ENCODE results near the gene CAPZA1. TPM values are rescaled to one million over a fixed set of nuclear protein-coding genes. Genes with fewer than 3 reads are reported as not detected.
A peak's percentile ranks its signal among the peaks of the same experiment; 100 is the strongest.

The CAPZA1 gene
- total RNA-seq, 1 donor from 2014 or later = 121 TPM

DNA sequence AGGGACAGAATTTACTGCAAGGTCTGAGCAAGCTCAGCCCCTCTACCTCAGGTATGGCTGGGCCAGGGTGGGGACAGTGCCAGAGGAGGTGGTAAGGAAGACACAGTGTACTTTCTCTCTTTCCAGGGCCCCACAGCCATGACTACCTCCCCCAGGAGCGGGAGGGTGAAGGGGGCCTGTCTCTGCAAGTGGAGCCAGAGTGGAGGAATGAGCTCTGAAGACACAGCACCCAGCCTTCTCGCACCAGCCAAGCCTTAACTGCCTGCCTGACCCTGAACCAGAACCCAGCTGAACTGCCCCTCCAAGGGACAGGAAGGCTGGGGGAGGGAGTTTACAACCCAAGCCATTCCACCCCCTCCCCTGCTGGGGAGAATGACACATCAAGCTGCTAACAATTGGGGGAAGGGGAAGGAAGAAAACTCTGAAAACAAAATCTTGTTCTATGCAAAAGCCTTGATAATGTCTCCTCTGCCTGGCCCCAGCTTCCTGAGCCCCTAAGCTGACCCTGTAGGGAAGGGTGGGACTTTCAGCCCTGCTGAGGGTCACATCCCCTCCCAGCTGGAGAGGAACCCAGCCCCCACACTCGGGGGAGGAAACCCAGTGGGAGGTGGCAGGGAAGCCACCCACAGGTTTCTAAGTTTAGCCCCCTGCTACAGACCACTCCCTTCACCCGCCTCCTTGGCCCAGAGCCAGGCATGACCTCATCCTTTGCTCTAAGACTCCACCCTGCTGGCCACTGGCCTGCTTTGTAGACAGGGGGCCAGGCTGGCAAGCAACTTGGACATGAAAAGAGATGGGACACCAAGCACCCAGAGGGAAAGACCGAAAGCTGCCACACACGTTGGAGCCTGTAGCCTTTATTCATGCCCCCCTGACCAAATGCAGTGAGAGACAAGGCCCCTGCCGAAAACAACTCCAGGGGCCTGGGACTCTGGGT lies 80.9 kb downstream of the CAPZA1 start:
- TF ChIP-seq, protein P1, sequence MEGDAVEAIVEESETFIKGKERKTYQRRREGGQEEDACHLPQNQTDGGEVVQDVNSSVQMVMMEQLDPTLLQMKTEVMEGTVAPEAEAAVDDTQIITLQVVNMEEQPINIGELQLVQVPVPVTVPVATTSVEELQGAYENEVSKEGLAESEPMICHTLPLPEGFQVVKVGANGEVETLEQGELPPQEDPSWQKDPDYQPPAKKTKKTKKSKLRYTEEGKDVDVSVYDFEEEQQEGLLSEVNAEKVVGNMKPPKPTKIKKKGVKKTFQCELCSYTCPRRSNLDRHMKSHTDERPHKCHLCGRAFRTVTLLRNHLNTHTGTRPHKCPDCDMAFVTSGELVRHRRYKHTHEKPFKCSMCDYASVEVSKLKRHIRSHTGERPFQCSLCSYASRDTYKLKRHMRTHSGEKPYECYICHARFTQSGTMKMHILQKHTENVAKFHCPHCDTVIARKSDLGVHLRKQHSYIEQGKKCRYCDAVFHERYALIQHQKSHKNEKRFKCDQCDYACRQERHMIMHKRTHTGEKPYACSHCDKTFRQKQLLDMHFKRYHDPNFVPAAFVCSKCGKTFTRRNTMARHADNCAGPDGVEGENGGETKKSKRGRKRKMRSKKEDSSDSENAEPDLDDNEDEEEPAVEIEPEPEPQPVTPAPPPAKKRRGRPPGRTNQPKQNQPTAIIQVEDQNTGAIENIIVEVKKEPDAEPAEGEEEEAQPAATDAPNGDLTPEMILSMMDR (IDR thresholded peaks at IDR 0.05) = peak; percentile 36
- no peaks in the 10 kb centered on the region for H3K9me3 Mint-ChIP-seq (ENCODE audit: low read depth)
- peaks cover 19% of the 10 kb centered on the region for H3K36me3 Mint-ChIP-seq (ENCODE audit: low read depth)
- H3K27ac Mint-ChIP-seq (ENCODE audit: unreplicated experiment) = peak overlapping the region; percentile 96
- peak; percentile 98 for DNase-seq (ENCODE audit: low spot score)
- H3K4me1 Mint-ChIP-seq (ENCODE audit: low read depth) = peaks cover 69% of the 10 kb centered on the region
- H3K4me3 Mint-ChIP-seq (ENCODE audit: unreplicated experiment) = peak overlapping the region; percentile 41
- no peaks in the 10 kb centered on the region for H3K27me3 Mint-ChIP-seq (ENCODE audit: low read depth)

DNA sequence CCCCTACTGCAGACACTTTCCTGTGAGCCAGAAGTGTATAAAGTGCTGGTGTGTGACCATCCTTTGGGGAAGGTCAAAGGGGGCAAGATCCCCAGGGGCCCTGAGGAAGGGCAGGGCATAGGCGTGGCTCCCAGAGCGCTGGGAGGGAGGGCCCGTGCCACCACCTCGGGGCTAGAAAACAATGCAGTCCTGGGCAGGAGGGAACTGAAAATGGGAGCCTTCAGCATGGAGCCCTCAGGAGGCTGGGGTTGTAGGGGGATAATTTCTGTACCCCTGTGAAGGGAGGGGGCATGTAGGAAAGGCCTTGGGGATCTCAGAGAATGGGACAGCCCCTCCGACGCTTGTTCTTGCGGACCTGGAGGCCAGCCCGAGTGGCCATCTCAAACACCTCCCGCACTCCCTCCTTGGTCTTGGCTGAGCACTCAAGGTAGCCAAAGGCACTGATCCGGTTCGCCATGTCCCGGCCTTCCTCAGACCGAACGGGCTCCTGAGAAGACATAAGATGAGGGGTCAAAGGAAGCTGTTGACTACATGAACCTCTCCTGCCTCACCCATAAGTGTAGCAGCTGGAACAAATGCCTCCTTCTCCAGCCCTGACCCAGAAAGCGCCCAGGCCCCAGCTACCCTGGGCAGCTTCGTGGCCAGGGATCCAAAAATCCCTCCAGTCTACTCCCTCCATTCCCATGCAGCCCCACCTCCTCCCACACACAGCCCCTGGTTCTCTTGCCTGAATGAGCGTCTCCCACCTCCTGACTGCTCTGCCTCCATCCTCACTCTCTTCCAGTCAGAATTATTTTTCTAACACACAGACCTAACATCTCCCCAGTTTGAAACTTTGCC lies 81.8 kb downstream of the CAPZA1 start:
- Mint-ChIP-seq H3K27me3 (ENCODE audit: low read depth) (no peaks in the 10 kb centered on the region), H3K4me3 (ENCODE audit: unreplicated experiment) (peak overlapping the region; percentile 41), H3K4me1 (ENCODE audit: low read depth) (peaks cover 71% of the 10 kb centered on the region), H3K27ac (ENCODE audit: unreplicated experiment) (peak overlapping the region; percentile 96), H3K36me3 (ENCODE audit: low read depth) (peaks cover 19% of the 10 kb centered on the region), H3K9me3 (ENCODE audit: low read depth) (no peaks in the 10 kb centered on the region)
- DNase-seq (ENCODE audit: low spot score) = no peak
- TF ChIP-seq, protein P1 (IDR thresholded peaks at IDR 0.05) = no peak

DNA sequence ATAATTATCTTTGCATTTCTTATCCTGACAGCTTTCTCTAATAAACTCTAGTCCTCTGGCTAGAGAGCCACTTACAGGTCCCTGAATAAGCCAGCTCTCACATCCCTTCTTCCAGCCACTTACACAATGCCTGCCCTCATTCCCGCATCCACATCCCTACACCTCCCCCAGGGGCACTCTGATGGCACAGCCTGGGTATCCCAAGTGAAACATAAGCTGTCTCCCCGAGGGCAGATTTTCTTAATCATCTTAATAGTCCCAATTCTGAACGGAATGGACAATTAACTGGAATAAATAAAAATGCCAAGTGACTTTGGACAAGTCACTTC lies 82.4 kb downstream of the CAPZA1 start:
- no peaks in the 10 kb centered on the region for H3K9me3 Mint-ChIP-seq (ENCODE audit: low read depth)
- TF ChIP-seq, protein P1 (IDR thresholded peaks at IDR 0.05) = no peak
- H3K27ac Mint-ChIP-seq (ENCODE audit: unreplicated experiment) = peak overlapping the region; percentile 96
- H3K27me3 Mint-ChIP-seq (ENCODE audit: low read depth) = no peaks in the 10 kb centered on the region
- peaks cover 19% of the 10 kb centered on the region for H3K36me3 Mint-ChIP-seq (ENCODE audit: low read depth)
- no peak for DNase-seq (ENCODE audit: low spot score)
- peaks cover 71% of the 10 kb centered on the region for H3K4me1 Mint-ChIP-seq (ENCODE audit: low read depth)
- no peak overlapping the region for H3K4me3 Mint-ChIP-seq (ENCODE audit: unreplicated experiment)

DNA sequence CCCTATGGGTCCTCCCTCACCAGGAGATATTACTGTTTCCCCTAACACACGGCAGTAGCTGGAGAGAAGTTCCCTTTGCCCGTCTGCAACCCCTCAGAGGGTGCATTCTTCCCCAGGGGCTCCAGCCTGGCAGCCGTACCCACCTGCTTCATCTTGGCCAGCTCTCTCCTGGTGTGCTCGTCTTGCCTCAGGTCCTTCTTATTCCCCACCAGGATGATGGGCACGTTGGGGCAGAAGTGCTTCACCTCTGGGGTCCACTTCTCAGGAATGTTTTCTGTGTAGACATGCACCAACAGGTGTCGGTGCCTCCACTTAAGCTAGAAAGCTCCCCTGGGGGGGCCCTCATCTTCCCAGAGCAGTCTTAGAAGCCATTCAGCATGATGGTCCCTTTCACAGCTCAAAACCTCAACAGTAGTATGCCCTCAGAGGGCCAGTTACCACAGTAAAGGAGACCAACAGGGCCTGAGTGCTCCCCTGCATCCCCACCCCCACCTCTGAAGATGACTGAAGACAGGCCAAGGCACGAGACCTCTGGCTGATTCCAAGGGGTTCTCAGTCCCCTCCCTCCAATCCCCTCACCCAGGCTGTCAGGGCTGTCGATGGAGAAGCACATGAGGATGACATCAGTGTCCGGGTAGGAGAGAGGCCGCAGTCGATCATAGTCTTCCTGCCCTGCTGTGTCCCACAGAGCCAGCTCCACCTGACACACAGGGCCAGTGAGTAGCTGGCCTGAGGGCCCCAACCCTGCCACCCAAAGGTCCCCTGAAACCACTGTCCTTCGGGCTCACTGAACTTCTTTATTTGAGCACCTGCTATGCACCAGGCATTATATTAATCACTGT lies 83.0 kb downstream of the CAPZA1 start:
- H3K27ac Mint-ChIP-seq (ENCODE audit: unreplicated experiment) = peak overlapping the region; percentile 96
- H3K27me3 Mint-ChIP-seq (ENCODE audit: low read depth) = no peaks in the 10 kb centered on the region
- H3K36me3 Mint-ChIP-seq (ENCODE audit: low read depth) = peaks cover 19% of the 10 kb centered on the region
- H3K9me3 Mint-ChIP-seq (ENCODE audit: low read depth) = no peaks in the 10 kb centered on the region
- TF ChIP-seq, protein P1 (IDR thresholded peaks at IDR 0.05) = no peak
- H3K4me1 Mint-ChIP-seq (ENCODE audit: low read depth) = peaks cover 75% of the 10 kb centered on the region
- no peak overlapping the region for H3K4me3 Mint-ChIP-seq (ENCODE audit: unreplicated experiment)
- no peak for DNase-seq (ENCODE audit: low spot score)

Measured in chondrocyte (in vitro differentiated cells).